ENCODE measurements around the gene C11orf58. TPM values are rescaled to one million over a fixed set of nuclear protein-coding genes. Genes with fewer than 3 reads are reported as not detected.

The C11orf58 gene
- polyA plus RNA-seq, 2 donors = 45.1 to 65.4 TPM

- no peaks in the 10 kb centered on the region for H3K9me3 ChIP-seq (ENCODE audit: control insufficient read depth in 2 of 2, insufficient read depth in 1 of 2, low read depth in 1 of 2, low read length in 1 of 2)
- no peak overlapping the region for H3K4me3 ChIP-seq (ENCODE audit: low read depth in 1 of 2, low read length in 2 of 2)
- H3K27ac ChIP-seq (ENCODE audit: low read depth in 2 of 2, low read length in 1 of 2) = no peak overlapping the region
- no peaks in the 10 kb centered on the region for H3K27me3 ChIP-seq (ENCODE audit: control insufficient read depth in 1 of 2, insufficient read depth in 2 of 2, low read length in 2 of 2)
- H3K36me3 ChIP-seq (ENCODE audit: control insufficient read depth in 2 of 2, insufficient read depth in 2 of 2, low read length in 1 of 2) = peaks cover 0 to 7% of the 10 kb centered on the region in 2 donors
- no peaks in the 10 kb centered on the region for H3K4me1 ChIP-seq (ENCODE audit: control insufficient read depth in 2 of 2, insufficient read depth in 2 of 2, low read length in 1 of 2)
- WGBS, 2 donors = 91 to 93% methylated on average over 8 of the region's 8 CpGs
Measured at GRCh38 chr11:16764888-16765287, 26.4 kb downstream of the C11orf58 start.

DNA sequence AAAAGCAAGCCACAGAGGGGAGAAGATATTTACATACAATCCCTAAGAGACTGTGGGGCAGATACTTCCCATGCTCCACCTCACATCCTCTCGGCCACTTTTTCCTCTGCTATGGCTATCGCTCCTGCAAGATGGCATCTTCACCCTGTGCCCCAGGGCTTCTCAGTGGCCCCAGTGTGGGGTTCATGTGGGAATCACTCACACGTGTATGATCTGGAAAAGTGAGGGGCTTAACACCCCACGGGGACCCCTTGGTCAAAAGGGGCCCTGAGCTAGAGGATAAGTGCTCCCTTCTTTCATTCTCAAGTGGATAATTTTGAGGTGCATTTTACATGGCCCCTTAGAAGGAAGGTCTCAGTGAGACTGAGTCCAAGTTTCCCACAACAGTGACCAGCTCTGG lies 28.7 kb downstream of the C11orf58 start:
- H3K4me1 ChIP-seq (ENCODE audit: control insufficient read depth in 2 of 2, insufficient read depth in 2 of 2, low read length in 1 of 2) = no peaks in the 10 kb centered on the region
- WGBS, 2 donors = 81 to 84% methylated on average over 4 of the region's 4 CpGs

DNA sequence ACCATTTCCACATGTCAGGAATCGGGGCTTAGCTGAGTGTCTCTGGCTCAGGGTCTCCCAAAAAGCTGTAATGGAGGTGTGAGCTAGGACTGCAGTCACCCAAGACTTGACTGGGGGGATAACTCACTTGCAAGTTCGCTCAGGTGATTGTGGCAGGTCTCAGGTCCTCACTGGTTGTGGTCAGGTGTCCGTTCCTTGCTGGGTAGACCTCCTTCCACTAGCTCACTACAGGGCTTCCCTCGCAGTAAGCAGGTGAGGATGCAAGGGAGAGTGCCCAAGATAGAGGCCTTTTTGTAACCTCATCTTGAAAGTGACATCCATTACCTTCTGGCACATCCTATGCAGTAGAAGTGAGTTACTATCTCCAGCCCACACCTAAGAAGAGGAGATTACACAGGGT lies 29.5 kb downstream of the C11orf58 start:
- no peak overlapping the region for H3K4me3 ChIP-seq (ENCODE audit: low read depth in 1 of 2, low read length in 2 of 2)
- peaks cover 0 to 9% of the 10 kb centered on the region in 2 donors for H3K36me3 ChIP-seq (ENCODE audit: control insufficient read depth in 2 of 2, insufficient read depth in 2 of 2, low read length in 1 of 2)
- H3K27me3 ChIP-seq (ENCODE audit: control insufficient read depth in 1 of 2, insufficient read depth in 2 of 2, low read length in 2 of 2) = peaks cover 0 to under 1% of the 10 kb centered on the region in 2 donors
- no peaks in the 10 kb centered on the region for H3K4me1 ChIP-seq (ENCODE audit: control insufficient read depth in 2 of 2, insufficient read depth in 2 of 2, low read length in 1 of 2)
- WGBS, 2 donors = 92 to 94% methylated on average over 4 of the region's 4 CpGs
- no peaks in the 10 kb centered on the region for H3K9me3 ChIP-seq (ENCODE audit: control insufficient read depth in 2 of 2, insufficient read depth in 1 of 2, low read depth in 1 of 2, low read length in 1 of 2)
- no peak overlapping the region for H3K27ac ChIP-seq (ENCODE audit: low read depth in 2 of 2, low read length in 1 of 2)

More for the DNA sequence above, 28.7 kb downstream of the C11orf58 start:
- Histone ChIP-seq H3K4me3 (ENCODE audit: low read depth in 1 of 2, low read length in 2 of 2) (no peak overlapping the region), H3K36me3 (ENCODE audit: control insufficient read depth in 2 of 2, insufficient read depth in 2 of 2, low read length in 1 of 2) (peaks cover 0 to 7% of the 10 kb centered on the region in 2 donors), H3K27ac (ENCODE audit: low read depth in 2 of 2, low read length in 1 of 2) (no peak overlapping the region), H3K27me3 (ENCODE audit: control insufficient read depth in 1 of 2, insufficient read depth in 2 of 2, low read length in 2 of 2) (no peaks in the 10 kb centered on the region), H3K9me3 (ENCODE audit: control insufficient read depth in 2 of 2, insufficient read depth in 1 of 2, low read depth in 1 of 2, low read length in 1 of 2) (no peaks in the 10 kb centered on the region)

- Histone ChIP-seq H3K36me3 (ENCODE audit: control insufficient read depth in 2 of 2, insufficient read depth in 2 of 2, low read length in 1 of 2) (peaks cover 0 to 12% of the 10 kb centered on the region in 2 donors), H3K4me1 (ENCODE audit: control insufficient read depth in 2 of 2, insufficient read depth in 2 of 2, low read length in 1 of 2) (no peaks in the 10 kb centered on the region), H3K27ac (ENCODE audit: low read depth in 2 of 2, low read length in 1 of 2) (no peak overlapping the region), H3K4me3 (ENCODE audit: low read depth in 1 of 2, low read length in 2 of 2) (no peak overlapping the region), H3K9me3 (ENCODE audit: control insufficient read depth in 2 of 2, insufficient read depth in 1 of 2, low read depth in 1 of 2, low read length in 1 of 2) (no peaks in the 10 kb centered on the region), H3K27me3 (ENCODE audit: control insufficient read depth in 1 of 2, insufficient read depth in 2 of 2, low read length in 2 of 2) (peaks cover 0 to 4% of the 10 kb centered on the region in 2 donors)
- 64 to 79% methylated on average over 3 to 4 of the region's 4 CpGs for WGBS, 2 donors
Measured at GRCh38 chr11:16769386-16769785, 30.9 kb downstream of the C11orf58 start.

DNA sequence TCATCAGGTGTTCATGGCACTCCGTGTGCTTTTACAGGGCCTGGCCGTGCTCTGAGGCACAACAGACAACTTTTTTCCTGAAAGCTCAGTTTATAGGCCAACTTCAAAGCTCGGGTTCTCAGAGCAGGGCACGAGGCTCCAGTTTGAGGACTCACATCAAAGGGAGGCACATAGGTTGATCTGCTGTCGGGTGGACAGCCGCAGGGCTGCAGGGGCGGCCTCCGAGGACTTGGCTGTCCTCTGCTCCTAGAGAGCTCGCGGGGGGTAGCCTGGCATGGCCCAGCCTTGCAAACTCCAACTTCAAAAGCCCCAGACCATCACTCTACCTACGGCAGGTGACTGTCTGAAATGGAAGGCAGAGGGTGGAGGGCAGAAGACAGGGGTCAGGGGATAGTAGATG lies 31.6 kb downstream of the C11orf58 start:
- Histone ChIP-seq H3K27me3 (ENCODE audit: control insufficient read depth in 1 of 2, insufficient read depth in 2 of 2, low read length in 2 of 2) (peaks cover 0 to 4% of the 10 kb centered on the region in 2 donors), H3K4me3 (ENCODE audit: low read depth in 1 of 2, low read length in 2 of 2) (no peak overlapping the region), H3K27ac (ENCODE audit: low read depth in 2 of 2, low read length in 1 of 2) (no peak overlapping the region), H3K4me1 (ENCODE audit: control insufficient read depth in 2 of 2, insufficient read depth in 2 of 2, low read length in 1 of 2) (no peaks in the 10 kb centered on the region), H3K9me3 (ENCODE audit: control insufficient read depth in 2 of 2, insufficient read depth in 1 of 2, low read depth in 1 of 2, low read length in 1 of 2) (no peaks in the 10 kb centered on the region), H3K36me3 (ENCODE audit: control insufficient read depth in 2 of 2, insufficient read depth in 2 of 2, low read length in 1 of 2) (peaks cover 0 to 12% of the 10 kb centered on the region in 2 donors)
- 78 to 83% methylated on average over 11 of the region's 11 CpGs for WGBS, 2 donors

- Histone ChIP-seq H3K4me1 (ENCODE audit: control insufficient read depth in 2 of 2, insufficient read depth in 2 of 2, low read length in 1 of 2) (peaks cover 0 to 2% of the 10 kb centered on the region in 2 donors), H3K36me3 (ENCODE audit: control insufficient read depth in 2 of 2, insufficient read depth in 2 of 2, low read length in 1 of 2) (peaks cover 0 to 15% of the 10 kb centered on the region in 2 donors), H3K4me3 (ENCODE audit: low read depth in 1 of 2, low read length in 2 of 2) (no peak overlapping the region), H3K27me3 (ENCODE audit: control insufficient read depth in 1 of 2, insufficient read depth in 2 of 2, low read length in 2 of 2) (peaks cover 0 to 4% of the 10 kb centered on the region in 2 donors), H3K27ac (ENCODE audit: low read depth in 2 of 2, low read length in 1 of 2) (no peak overlapping the region), H3K9me3 (ENCODE audit: control insufficient read depth in 2 of 2, insufficient read depth in 1 of 2, low read depth in 1 of 2, low read length in 1 of 2) (no peaks in the 10 kb centered on the region)
- 92 to 93% methylated on average over 12 of the region's 12 CpGs for WGBS, 2 donors
Measured at GRCh38 chr11:16771350-16772140, 33.1 kb downstream of the C11orf58 start.

- H3K4me3 ChIP-seq (ENCODE audit: low read depth in 1 of 2, low read length in 2 of 2) = no peak overlapping the region
- no peaks in the 10 kb centered on the region for H3K9me3 ChIP-seq (ENCODE audit: control insufficient read depth in 2 of 2, insufficient read depth in 1 of 2, low read depth in 1 of 2, low read length in 1 of 2)
- H3K27me3 ChIP-seq (ENCODE audit: control insufficient read depth in 1 of 2, insufficient read depth in 2 of 2, low read length in 2 of 2) = peaks cover 0 to 4% of the 10 kb centered on the region in 2 donors
- H3K4me1 ChIP-seq (ENCODE audit: control insufficient read depth in 2 of 2, insufficient read depth in 2 of 2, low read length in 1 of 2) = peaks cover 0 to 2% of the 10 kb centered on the region in 2 donors
- peaks cover 0 to 15% of the 10 kb centered on the region in 2 donors for H3K36me3 ChIP-seq (ENCODE audit: control insufficient read depth in 2 of 2, insufficient read depth in 2 of 2, low read length in 1 of 2)
- H3K27ac ChIP-seq (ENCODE audit: low read depth in 2 of 2, low read length in 1 of 2) = no peak overlapping the region
- WGBS, 2 donors = 97 to 100% methylated on average over 2 of the region's 2 CpGs
Measured at GRCh38 chr11:16772141-16772512, 33.7 kb downstream of the C11orf58 start.

DNA sequence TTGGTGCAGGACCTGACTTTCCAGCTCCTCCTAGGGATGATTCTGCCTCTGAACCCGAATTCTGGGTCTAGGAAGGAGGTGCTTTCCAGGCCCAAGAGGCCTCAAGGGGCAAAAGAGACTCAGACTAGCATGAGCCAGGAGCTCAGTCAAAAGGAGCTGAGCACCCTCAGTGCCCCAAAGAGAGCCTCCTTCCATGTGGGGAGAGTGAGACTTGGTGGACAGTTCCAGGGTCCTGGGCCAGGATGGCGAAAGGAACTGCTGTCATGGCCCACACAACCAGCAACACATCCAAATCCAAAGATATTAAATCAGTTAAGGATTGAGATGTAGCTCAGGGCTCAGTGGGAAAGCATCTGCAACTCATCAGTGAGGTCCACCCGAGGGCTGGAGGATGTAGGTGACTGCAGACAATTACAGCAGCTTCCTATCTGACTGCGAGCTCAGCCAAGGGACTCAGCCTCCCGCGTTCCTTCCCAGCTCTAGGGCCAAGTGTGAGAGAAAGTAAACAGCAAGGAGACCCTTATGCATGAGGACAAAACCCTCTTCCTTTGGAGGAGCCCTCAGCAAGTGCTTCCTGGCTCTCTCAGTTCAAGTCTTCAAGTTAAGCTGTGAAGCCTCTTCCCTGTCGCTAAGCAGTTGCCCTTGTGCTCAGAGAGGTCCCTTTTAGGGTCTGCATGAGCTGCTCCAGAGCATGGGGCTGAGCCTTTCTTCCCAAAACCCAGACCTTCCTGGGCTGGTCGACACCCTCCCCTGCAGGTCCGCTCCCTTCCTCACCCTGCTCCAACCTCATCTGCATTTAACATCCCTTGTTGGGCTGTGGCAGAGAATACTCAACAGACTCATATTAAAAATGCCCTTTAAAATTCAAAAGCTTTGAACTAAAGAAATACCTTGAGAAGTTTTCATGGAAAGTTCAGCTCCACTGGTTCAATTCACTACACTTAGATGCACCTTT lies 35.8 kb downstream of the C11orf58 start:
- Histone ChIP-seq H3K27ac (ENCODE audit: low read depth in 2 of 2, low read length in 1 of 2) (no peak overlapping the region), H3K27me3 (ENCODE audit: control insufficient read depth in 1 of 2, insufficient read depth in 2 of 2, low read length in 2 of 2) (peaks cover 0 to 4% of the 10 kb centered on the region in 2 donors), H3K9me3 (ENCODE audit: control insufficient read depth in 2 of 2, insufficient read depth in 1 of 2, low read depth in 1 of 2, low read length in 1 of 2) (no peaks in the 10 kb centered on the region), H3K4me3 (ENCODE audit: low read depth in 1 of 2, low read length in 2 of 2) (no peak overlapping the region), H3K36me3 (ENCODE audit: control insufficient read depth in 2 of 2, insufficient read depth in 2 of 2, low read length in 1 of 2) (peaks cover 0 to 18% of the 10 kb centered on the region in 2 donors), H3K4me1 (ENCODE audit: control insufficient read depth in 2 of 2, insufficient read depth in 2 of 2, low read length in 1 of 2) (peaks cover 0 to 6% of the 10 kb centered on the region in 2 donors)
- 74 to 78% methylated on average over 9 of the region's 9 CpGs for WGBS, 2 donors

DNA sequence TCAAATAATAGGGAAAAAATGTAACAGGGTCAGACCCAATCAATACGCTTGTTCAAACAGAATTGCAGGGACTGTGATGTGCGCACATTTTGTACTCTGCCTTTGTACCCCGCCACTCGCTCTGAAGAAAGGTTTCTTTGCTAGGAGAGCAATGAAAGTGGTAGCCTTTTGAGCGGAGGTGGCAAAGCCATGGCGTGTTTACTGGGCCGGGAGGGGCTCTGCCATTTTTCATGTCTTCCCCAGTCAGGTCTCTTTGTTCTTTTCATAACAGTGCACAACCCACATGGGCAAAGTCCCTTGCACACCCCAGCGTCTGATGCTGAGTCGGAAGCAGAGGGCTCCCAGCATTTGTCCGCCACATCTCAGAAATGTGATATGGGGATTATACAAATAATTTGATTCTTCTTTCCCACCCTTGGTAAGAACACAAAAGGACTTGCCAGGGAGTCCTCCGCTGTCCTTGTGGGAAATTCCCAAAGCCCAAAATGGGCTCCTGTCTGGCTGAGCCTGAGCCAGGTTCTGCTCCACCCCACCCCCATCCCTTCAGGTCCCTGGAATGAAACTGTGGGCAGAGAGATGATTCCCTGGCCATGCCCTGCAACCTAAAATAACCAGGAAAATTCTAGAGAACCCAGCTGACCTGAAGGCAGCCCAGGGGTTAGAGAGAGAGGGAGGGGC lies 36.6 kb downstream of the C11orf58 start:
- Histone ChIP-seq H3K27me3 (ENCODE audit: control insufficient read depth in 1 of 2, insufficient read depth in 2 of 2, low read length in 2 of 2) (peaks cover 0 to 4% of the 10 kb centered on the region in 2 donors), H3K27ac (ENCODE audit: low read depth in 2 of 2, low read length in 1 of 2) (no peak overlapping the region), H3K9me3 (ENCODE audit: control insufficient read depth in 2 of 2, insufficient read depth in 1 of 2, low read depth in 1 of 2, low read length in 1 of 2) (no peaks in the 10 kb centered on the region), H3K4me3 (ENCODE audit: low read depth in 1 of 2, low read length in 2 of 2) (no peak overlapping the region), H3K36me3 (ENCODE audit: control insufficient read depth in 2 of 2, insufficient read depth in 2 of 2, low read length in 1 of 2) (peaks cover 0 to 20% of the 10 kb centered on the region in 2 donors), H3K4me1 (ENCODE audit: control insufficient read depth in 2 of 2, insufficient read depth in 2 of 2, low read length in 1 of 2) (peaks cover 0 to 8% of the 10 kb centered on the region in 2 donors)
- 84 to 85% methylated on average over 11 of the region's 11 CpGs for WGBS, 2 donors
